HG03558 (cell line): ENCODE measurements around the gene CFAP58.

Experiments used
- ATAC-seq: cut with Tn5 transposase; IDR thresholded peaks from one replicate; pipeline ENCODE4 v1.9.1; 2021; ENCODE audit warnings: moderate number of reproducible peaks; ENCODE audit not compliant: unreplicated experiment; ENCODE audit errors: extremely low read depth

CFAP58 gene

GRCh38 chr10:104351061-104351702, 2.5 kb upstream of the CFAP58 start:
- ATAC-seq, result no peak

GRCh38 chr10:104351919-104352318, 1.7 kb upstream of the CFAP58 start:
- ATAC-seq, result peak; percentile 17

- no peak for ATAC-seq
Observed at GRCh38 chr10:104359811-104360210, 6.2 kb downstream of the CFAP58 start.

- no peak for ATAC-seq
Observed at GRCh38 chr10:104367904-104368303, 14.3 kb downstream of the CFAP58 start.

- ATAC-seq, result no peak
Observed at GRCh38 chr10:104368381-104368780, 14.7 kb downstream of the CFAP58 start.

- no peak for ATAC-seq
Observed at GRCh38 chr10:104371753-104372152, 18.1 kb downstream of the CFAP58 start.

- ATAC-seq, result no peak
Observed at GRCh38 chr10:104374591-104374990, 21.0 kb downstream of the CFAP58 start.

- no peak for ATAC-seq
Observed at GRCh38 chr10:104376784-104377300, 23.2 kb downstream of the CFAP58 start.

GRCh38 chr10:104380336-104380735, 26.7 kb downstream of the CFAP58 start:
- ATAC-seq, result no peak

GRCh38 chr10:104387130-104387888, 33.7 kb downstream of the CFAP58 start:
- no peak for ATAC-seq

- no peak for ATAC-seq
Observed at GRCh38 chr10:104388830-104389229, 35.2 kb downstream of the CFAP58 start.

GRCh38 chr10:104391150-104391968, 37.7 kb downstream of the CFAP58 start:
- ATAC-seq, result no peak

- ATAC-seq, result no peak
Observed at GRCh38 chr10:104391969-104392296, 38.3 kb downstream of the CFAP58 start.

- no peak for ATAC-seq
Observed at GRCh38 chr10:104393387-104393786, 39.8 kb downstream of the CFAP58 start.

- ATAC-seq, result no peak
Observed at GRCh38 chr10:104396581-104396980, 42.9 kb downstream of the CFAP58 start.

GRCh38 chr10:104403636-104404035, 50.0 kb downstream of the CFAP58 start:
- no peak for ATAC-seq

- ATAC-seq, result no peak
Observed at GRCh38 chr10:104406715-104407650, 53.4 kb downstream of the CFAP58 start.

GRCh38 chr10:104413528-104413927, 59.9 kb downstream of the CFAP58 start:
- ATAC-seq, result no peak

- ATAC-seq, result no peak
Observed at GRCh38 chr10:104415526-104416165, 62.0 kb downstream of the CFAP58 start.
